ENCODE results near the gene CHPT1.
A peak's percentile ranks its signal among the peaks of the same experiment; 100 is the strongest.
"Not testable (repeated sequence)": the region's sequence is repeated elsewhere in the genome, so short reads cannot be mapped to it uniquely, and the experiment has no call there.

Gene CHPT1

GRCh38 chr12:101670007-101670671, 27.3 kb upstream of the CHPT1 start:
- TF ChIP-seq CTCF (IDR thresholded peaks at IDR 0.05; ENCODE audit: insufficient read depth, low read depth, low read length, missing control alignments): peak; percentile 43
- DNase-seq (ENCODE audit: low read depth): peak; percentile 36
- no peak overlapping the region for H3K4me3 ChIP-seq (ENCODE audit: low read length)

DNA sequence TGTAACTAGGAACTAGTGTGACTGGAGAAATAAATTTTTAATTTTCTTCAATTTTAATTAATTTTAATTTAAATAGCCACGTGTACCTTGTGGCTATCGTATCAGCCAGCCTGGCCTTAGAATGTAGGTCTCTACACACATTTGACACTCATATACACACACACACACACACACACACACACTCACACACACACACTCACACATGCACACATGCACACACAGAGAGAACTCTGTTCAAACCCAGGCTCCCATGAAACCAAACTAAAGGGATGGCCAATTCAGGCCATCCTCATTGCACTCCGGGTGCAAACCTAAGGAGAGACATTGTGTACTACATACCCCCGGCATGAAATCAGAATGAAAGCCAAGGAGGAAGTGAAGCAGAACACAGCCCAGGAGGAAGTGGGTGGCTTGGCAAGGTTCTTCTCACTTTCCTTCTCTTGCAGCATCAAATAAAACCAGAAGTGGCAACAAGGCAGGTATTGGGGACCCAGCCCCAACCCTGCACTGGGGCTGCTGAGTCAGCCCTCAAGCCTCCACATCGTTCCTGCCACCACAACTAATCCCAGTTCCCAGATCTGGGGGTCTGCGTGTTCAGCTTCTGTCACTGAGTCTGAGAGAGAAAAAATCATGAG, 26.2 kb upstream of the CHPT1 start:
- no peak for DNase-seq (ENCODE audit: low read depth)
- TF ChIP-seq CTCF (IDR thresholded peaks at IDR 0.05; ENCODE audit: insufficient read depth, low read depth, low read length, missing control alignments): no peak
- H3K4me3 ChIP-seq (ENCODE audit: low read length): no peak overlapping the region

DNA sequence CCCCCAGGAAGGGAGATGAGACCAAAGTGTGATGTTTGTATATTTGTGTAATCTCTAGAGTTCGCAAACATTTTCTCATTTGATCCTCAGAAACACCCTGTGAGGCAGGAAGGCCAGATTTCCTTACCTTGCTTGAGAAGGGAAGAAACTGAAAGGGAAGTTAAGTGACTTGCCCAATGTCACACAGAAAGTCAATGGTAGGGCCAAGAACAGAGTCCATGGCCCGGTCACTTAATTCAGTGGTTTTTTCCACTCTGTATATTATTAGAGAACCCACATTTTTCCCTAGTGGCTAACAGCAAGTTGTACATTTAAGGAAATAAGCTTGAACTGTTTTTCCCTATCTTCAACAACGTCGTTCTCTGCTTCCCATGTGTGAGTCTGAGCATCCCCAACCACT, 25.6 kb upstream of the CHPT1 start:
- no peak overlapping the region for H3K4me3 ChIP-seq (ENCODE audit: low read length)
- DNase-seq (ENCODE audit: low read depth): no peak
- TF ChIP-seq CTCF (IDR thresholded peaks at IDR 0.05; ENCODE audit: insufficient read depth, low read depth, low read length, missing control alignments): no peak

- no peak for TF ChIP-seq CTCF (IDR thresholded peaks at IDR 0.05; ENCODE audit: insufficient read depth, low read depth, low read length, missing control alignments)
- no peak for DNase-seq (ENCODE audit: low read depth)
- H3K4me3 ChIP-seq (ENCODE audit: low read length): no peak overlapping the region
These were observed 21.9 kb upstream of the CHPT1 start for GRCh38 chr12:101675555-101675954.

- DNase-seq (ENCODE audit: low read depth); H3K4me3 ChIP-seq (ENCODE audit: low read length): not testable (repeated sequence)
These were observed 20.9 kb upstream of the CHPT1 start for GRCh38 chr12:101676497-101676896.

- no peak for DNase-seq (ENCODE audit: low read depth)
- TF ChIP-seq CTCF (IDR thresholded peaks at IDR 0.05; ENCODE audit: insufficient read depth, low read depth, low read length, missing control alignments): no peak
- no peak overlapping the region for H3K4me3 ChIP-seq (ENCODE audit: low read length)
These were observed 19.4 kb upstream of the CHPT1 start for GRCh38 chr12:101678081-101678480.

- no peak for TF ChIP-seq CTCF (IDR thresholded peaks at IDR 0.05; ENCODE audit: insufficient read depth, low read depth, low read length, missing control alignments)
- H3K4me3 ChIP-seq (ENCODE audit: low read length): no peak overlapping the region
- DNase-seq (ENCODE audit: low read depth): no peak
These were observed 17.2 kb upstream of the CHPT1 start for GRCh38 chr12:101680240-101680639.
